ENCODE measurements around the gene CDK5. TPM values are rescaled to one million over a fixed set of nuclear protein-coding genes. Genes with fewer than 3 reads are reported as not detected.
A peak's percentile ranks its signal among the peaks of the same experiment; 100 is the strongest.

CDK5 gene
- total RNA-seq, 1 donor, result 3.7 TPM

GRCh38 chr7:151058781-151059366 is 1.2 kb upstream of the CDK5 start:
- Histone ChIP-seq H3K27me3 (ENCODE audit: insufficient read depth, low read length) (no peaks in the 10 kb centered on the region), H3K9me3 (ENCODE audit: low read depth, low read length) (no peaks in the 10 kb centered on the region), H3K4me3 (ENCODE audit: low read length) (peak overlapping the region; percentile 84), H3K4me1 (ENCODE audit: insufficient read depth, low read length) (peaks cover 36% of the 10 kb centered on the region)

DNA sequence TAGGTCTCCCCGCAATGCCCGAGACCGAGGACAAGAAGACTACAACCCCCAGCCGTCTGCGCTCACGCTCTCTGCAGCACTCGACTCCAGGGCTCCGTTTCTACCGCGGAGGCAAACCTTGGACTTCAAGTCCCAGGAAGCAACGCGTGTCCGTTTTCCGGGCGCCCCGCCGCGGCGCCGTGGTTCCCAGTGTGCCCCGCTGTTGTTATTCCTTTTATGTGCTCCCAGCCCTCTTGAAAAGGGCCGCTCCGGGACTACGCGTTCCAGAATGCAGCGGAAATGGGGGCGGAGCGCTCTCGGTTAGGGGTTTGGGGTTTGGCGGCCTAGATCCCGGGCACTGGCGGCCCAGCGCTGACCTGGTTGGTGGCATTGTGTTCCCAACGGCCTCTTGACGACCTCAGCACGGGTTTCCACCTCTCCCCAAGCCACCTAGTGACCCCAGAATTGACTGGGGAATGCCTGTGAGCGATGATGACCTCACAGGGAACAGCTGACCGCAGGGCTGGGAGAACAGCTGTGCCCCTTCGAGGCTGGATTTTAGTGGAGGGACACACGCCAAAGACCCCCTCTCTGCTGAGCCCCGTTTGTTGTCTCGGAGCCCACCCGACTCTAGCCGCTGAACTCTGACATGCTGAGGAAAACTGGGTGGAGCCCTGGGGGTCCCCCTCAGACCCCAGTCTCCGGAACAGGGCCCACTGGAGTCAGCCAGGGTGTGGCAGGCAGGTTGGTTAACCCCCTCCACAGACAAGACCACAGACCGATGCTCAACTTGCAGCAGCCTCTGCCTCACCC is 488 bp upstream of the CDK5 start:
- Histone ChIP-seq H3K27me3 (ENCODE audit: insufficient read depth, low read length) (no peaks in the 10 kb centered on the region), H3K9me3 (ENCODE audit: low read depth, low read length) (no peaks in the 10 kb centered on the region)

GRCh38 chr7:151056666-151057505 is 811 bp downstream of the CDK5 start:
- no peaks in the 10 kb centered on the region for H3K27me3 ChIP-seq (ENCODE audit: insufficient read depth, low read length)
- peaks cover 45% of the 10 kb centered on the region for H3K4me1 ChIP-seq (ENCODE audit: insufficient read depth, low read length)
- peak overlapping the region; percentile 84 for H3K4me3 ChIP-seq (ENCODE audit: low read length)
- no peaks in the 10 kb centered on the region for H3K9me3 ChIP-seq (ENCODE audit: low read depth, low read length)

More for the DNA sequence above, 488 bp upstream of the CDK5 start:
- peaks cover 40% of the 10 kb centered on the region for H3K4me1 ChIP-seq (ENCODE audit: insufficient read depth, low read length)
- peak overlapping the region; percentile 84 for H3K4me3 ChIP-seq (ENCODE audit: low read length)

GRCh38 chr7:151056283-151056665 is 1.4 kb downstream of the CDK5 start:
- Histone ChIP-seq H3K9me3 (ENCODE audit: low read depth, low read length) (no peaks in the 10 kb centered on the region), H3K27me3 (ENCODE audit: insufficient read depth, low read length) (no peaks in the 10 kb centered on the region), H3K4me1 (ENCODE audit: insufficient read depth, low read length) (peaks cover 43% of the 10 kb centered on the region), H3K4me3 (ENCODE audit: low read length) (no peak overlapping the region)

DNA sequence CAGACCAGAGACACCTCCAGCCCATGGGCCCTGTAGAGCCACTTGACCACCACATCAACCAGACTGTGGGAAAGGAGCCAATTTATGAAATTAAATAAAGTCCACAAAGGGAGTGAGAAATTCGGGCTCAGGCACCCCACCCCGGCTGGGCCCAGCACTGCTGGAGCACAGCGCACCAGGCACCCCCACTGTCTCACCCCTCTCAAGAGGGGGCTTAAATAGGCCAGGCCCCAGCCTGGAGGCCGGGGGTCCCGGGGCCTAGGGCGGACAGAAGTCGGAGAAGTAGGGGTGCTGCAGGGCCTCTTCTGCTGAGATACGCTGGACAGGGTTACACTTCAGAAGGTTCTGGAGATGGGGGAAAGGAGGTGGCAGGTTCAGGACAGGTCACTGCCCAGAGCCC is 3.9 kb downstream of the CDK5 start:
- Histone ChIP-seq H3K9me3 (ENCODE audit: low read depth, low read length) (no peaks in the 10 kb centered on the region), H3K4me1 (ENCODE audit: insufficient read depth, low read length) (peaks cover 29% of the 10 kb centered on the region), H3K4me3 (ENCODE audit: low read length) (no peak overlapping the region), H3K27me3 (ENCODE audit: insufficient read depth, low read length) (no peaks in the 10 kb centered on the region)

DNA sequence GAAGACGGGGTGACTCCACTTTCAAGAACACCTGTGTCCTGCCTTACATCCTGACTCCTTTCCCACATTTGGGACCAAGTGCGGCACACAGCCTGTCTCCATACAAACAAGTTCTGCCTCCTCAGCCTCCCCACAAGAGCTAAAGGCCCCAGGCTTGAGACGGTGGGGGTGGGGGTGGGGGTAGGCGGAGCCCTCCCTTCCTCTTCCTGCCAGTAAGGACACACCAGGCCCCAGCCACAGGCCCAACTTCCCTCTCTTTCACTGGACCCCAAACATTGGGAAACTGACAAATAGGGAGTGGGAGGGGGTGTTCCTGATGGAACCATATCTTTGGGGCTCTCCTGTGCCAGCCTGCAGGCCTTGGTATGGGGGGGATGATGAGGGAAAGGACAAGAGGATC is 4.6 kb downstream of the CDK5 start:
- peaks cover 23% of the 10 kb centered on the region for H3K4me1 ChIP-seq (ENCODE audit: insufficient read depth, low read length)
- no peaks in the 10 kb centered on the region for H3K9me3 ChIP-seq (ENCODE audit: low read depth, low read length)
- no peak overlapping the region for H3K4me3 ChIP-seq (ENCODE audit: low read length)
- H3K27me3 ChIP-seq (ENCODE audit: insufficient read depth, low read length), result no peaks in the 10 kb centered on the region

DNA sequence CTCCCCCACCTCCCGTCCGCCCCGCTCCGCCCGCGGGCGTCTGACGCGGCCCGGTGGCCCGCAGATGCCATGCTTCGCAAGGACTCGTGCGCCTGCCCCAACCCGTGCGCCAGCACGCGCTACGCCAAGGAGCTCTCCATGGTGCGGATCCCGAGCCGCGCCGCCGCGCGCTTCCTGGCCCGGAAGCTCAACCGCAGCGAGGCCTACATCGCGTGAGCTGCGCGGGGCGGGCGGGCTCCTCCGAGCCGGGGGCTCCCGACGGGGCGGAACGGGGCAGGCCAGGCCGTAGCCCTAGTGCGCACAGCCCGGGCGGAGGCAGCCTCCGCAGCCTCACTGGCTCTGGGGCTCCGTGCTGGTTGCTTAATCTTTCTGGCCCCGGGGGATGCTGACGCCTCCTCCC is 6.6 kb downstream of the CDK5 start:
- H3K27me3 ChIP-seq (ENCODE audit: insufficient read depth, low read length), result no peaks in the 10 kb centered on the region
- H3K9me3 ChIP-seq (ENCODE audit: low read depth, low read length), result no peaks in the 10 kb centered on the region
- H3K4me1 ChIP-seq (ENCODE audit: insufficient read depth, low read length), result peaks cover 13% of the 10 kb centered on the region
- no peak overlapping the region for H3K4me3 ChIP-seq (ENCODE audit: low read length)

GRCh38 chr7:151048911-151049463 is 8.7 kb downstream of the CDK5 start:
- Histone ChIP-seq H3K4me1 (ENCODE audit: insufficient read depth, low read length) (peaks cover 13% of the 10 kb centered on the region), H3K9me3 (ENCODE audit: low read depth, low read length) (no peaks in the 10 kb centered on the region), H3K27me3 (ENCODE audit: insufficient read depth, low read length) (no peaks in the 10 kb centered on the region), H3K4me3 (ENCODE audit: low read length) (no peak overlapping the region)

GRCh38 chr7:151047976-151048815 is 9.5 kb downstream of the CDK5 start, which contains the start of gene ASIC3:
TSS of gene ASIC3 (plus strand) at chr7:151048531. CDS start at chr7:151048886, 355 bp downstream.
- no peak within 1 kb of the TSS for H3K4me3 ChIP-seq (ENCODE audit: low read length)
- H3K27me3 ChIP-seq (ENCODE audit: insufficient read depth, low read length), result no peaks in the 10 kb centered on the region
- H3K9me3 ChIP-seq (ENCODE audit: low read depth, low read length), result no peaks in the 10 kb centered on the region
- peaks cover 10% of the 10 kb centered on the region for H3K4me1 ChIP-seq (ENCODE audit: insufficient read depth, low read length)

DNA sequence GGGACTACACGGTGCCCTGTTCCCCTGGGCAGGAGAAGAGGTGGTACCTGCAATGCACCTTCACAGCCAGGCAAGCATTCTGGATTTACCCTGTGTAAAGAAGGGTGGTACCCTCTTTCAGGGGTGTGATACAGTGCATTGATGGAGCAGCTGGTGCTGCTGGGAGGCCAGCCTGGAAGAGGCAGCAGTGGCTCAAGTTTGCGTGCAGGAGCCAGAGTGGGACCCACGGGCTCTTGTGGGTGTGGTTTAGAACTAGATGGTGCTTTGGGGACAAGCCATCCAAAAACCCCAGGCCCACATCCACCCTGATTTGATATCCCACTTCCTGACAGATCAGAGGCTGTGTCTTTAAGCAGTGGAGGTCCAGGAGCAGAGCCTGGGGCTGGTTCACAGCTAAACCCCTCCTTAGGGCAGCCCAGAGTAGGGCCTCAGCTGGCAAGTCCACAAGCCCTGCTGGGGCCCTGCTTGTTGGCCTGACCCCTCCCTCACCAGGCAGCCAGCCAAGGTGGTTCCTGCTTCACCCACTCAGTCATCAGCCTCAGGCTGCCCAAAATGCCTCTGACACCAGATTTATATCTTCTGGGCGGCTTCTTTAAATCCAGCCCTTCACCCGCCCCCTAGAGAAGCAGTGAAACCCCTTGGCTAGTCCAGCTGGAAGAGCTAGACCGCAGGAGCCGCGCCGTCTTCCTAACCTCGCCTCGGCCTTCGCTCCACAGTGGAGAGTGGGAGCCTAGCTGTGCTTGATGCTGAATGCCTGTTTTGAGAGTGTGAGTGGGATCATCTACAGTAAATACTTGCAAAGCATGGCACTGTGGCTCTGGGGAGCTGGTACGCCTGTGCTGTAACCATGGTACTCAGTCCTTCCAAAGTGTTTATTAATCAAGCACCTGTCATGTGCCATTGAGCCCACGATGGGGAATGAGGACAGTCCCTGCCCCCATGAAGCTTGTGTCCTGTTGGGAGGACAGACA is 10.8 kb downstream of the CDK5 start:
- H3K9me3 ChIP-seq (ENCODE audit: low read depth, low read length), result no peaks in the 10 kb centered on the region
- peaks cover 5% of the 10 kb centered on the region for H3K4me1 ChIP-seq (ENCODE audit: insufficient read depth, low read length)
- H3K27me3 ChIP-seq (ENCODE audit: insufficient read depth, low read length), result no peaks in the 10 kb centered on the region
- H3K4me3 ChIP-seq (ENCODE audit: low read length), result no peak overlapping the region

- Histone ChIP-seq H3K9me3 (ENCODE audit: low read depth, low read length) (no peaks in the 10 kb centered on the region), H3K27me3 (ENCODE audit: insufficient read depth, low read length) (no peaks in the 10 kb centered on the region), H3K4me1 (ENCODE audit: insufficient read depth, low read length) (peaks cover 2% of the 10 kb centered on the region), H3K4me3 (ENCODE audit: low read length) (no peak overlapping the region)
These were observed 11.7 kb downstream of the CDK5 start for GRCh38 chr7:151045967-151046366.

DNA sequence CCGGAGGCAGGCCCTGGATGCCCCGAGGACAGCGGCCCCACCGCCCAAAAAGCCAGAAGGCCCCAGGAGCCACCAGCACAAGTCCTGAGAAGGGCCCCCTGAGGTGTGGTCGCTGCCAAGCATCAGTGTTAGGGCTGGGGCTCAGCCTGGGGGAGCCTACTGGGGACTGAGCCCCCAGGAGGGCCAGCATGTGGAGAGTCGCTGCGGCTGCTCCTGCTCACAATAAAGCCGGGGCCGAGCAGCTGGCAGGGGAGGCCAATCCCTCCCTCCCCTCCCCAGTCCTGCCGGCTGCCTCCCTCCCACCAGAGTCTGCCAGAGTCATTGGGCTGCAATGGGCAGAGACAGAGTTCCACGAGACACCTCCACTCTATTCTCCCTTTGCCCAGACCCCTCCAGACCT is 12.4 kb downstream of the CDK5 start:
- no peak overlapping the region for H3K4me3 ChIP-seq (ENCODE audit: low read length)
- H3K4me1 ChIP-seq (ENCODE audit: insufficient read depth, low read length), result no peaks in the 10 kb centered on the region
- H3K9me3 ChIP-seq (ENCODE audit: low read depth, low read length), result no peaks in the 10 kb centered on the region
- no peaks in the 10 kb centered on the region for H3K27me3 ChIP-seq (ENCODE audit: insufficient read depth, low read length)

DNA sequence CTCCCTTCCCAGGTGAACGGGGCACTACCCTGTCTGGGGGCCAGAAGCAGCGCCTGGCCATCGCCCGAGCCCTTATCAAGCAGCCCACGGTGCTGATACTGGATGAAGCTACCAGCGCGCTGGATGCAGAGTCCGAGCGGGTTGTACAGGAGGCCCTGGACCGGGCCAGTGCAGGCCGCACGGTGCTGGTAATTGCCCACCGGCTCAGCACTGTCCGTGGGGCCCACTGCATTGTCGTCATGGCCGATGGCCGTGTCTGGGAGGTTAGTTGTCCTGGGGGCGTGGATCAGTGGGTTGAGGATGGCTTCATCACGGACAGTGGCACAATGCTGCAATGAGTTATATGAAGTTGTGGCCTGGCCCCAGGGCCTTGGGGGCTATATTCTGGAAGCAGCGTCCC is 13.7 kb downstream of the CDK5 start:
- Histone ChIP-seq H3K9me3 (ENCODE audit: low read depth, low read length) (no peaks in the 10 kb centered on the region), H3K27me3 (ENCODE audit: insufficient read depth, low read length) (no peaks in the 10 kb centered on the region), H3K4me3 (ENCODE audit: low read length) (no peak overlapping the region), H3K4me1 (ENCODE audit: insufficient read depth, low read length) (peaks cover 6% of the 10 kb centered on the region)
